ENCODE measurements around the gene RFK. TPM values are rescaled to one million over a fixed set of nuclear protein-coding genes. Genes with fewer than 3 reads are reported as not detected.
"Not testable (repeated sequence)": the region's sequence is repeated elsewhere in the genome, so short reads cannot be mapped to it uniquely, and the experiment has no call there.

Gene RFK
- 28.3 TPM for total RNA-seq
- long read RNA-seq, transcript RFK-201 (4 exons, 2,684 nt): major isoform, 108 of 114 reads
- long read RNA-seq, partial matches to known transcripts: 1 of 114 reads
- long read RNA-seq, other reads (novel, unspliced or antisense): 4 of 114 reads

DNA sequence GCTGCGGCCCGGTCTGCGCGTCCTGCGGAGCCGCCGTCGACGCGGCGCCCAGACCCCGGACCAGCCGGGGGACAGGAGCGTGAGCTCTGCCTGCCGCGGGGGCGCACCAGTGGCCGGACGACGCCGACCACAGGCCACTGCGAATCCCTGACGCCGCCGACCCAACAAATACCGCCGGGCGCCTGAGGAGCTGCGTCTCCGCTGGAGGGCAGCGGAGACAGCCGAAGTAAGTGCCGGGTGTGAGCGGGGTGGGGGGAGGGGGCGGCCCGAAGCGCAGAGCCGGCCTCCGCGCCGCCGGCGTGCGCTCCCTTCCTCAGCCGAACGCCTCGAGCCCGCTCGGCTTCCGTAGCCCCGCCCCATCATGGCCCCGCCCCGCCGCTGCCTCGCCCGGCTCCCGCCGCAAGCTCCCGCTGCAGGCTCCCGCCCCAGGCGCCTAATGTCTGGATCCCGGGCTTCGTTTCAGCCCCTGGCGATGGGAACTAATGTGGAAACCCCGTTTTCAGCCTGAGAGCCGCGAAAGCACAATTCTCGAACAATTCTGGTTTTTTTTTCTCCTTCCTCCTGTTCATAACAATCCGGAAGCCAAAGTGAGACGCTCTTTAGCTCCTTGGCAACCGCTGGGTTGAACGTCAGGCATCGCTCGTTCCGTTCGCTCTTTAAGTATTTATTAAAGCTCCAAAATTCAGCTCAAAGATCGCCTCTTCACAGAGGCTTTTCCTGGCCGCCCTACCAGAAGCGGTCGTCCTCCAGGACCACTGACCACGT is at the start of gene RFK:
RFK (minus strand) TSS at position 232 of the 765 bp plus-strand sequence. CDS start 255 bp downstream, outside the sequence.
- peak; percentile 98 for ATAC-seq
- intact Hi-C loops (cut with micrococcal nuclease): no loop called here
- peak; percentile 90 for DNase-seq

DNA sequence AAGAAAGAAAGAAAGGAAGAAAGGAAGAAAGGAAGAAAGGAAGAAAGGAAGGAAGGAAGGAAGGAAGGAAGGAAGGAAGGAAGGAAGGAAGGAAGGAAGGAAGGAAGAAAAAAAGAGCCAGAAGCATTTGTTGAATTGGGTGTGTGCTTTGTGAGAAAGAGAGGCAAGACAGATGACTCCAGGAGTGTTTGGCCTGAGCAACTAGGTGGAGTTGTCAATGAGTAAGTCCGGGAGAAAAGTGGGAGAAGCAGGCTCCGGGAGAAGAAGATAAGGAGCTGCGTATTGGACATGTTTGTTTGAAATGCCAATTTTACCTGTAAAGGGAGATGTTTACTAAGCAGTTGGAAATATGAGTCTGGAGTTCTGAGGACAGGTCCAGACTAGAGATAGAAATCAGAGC is 49.7 kb upstream of the RFK start:
- ATAC-seq (no peak), DNase-seq (no peak)
- intact Hi-C loops (cut with micrococcal nuclease): no loop called here

DNA sequence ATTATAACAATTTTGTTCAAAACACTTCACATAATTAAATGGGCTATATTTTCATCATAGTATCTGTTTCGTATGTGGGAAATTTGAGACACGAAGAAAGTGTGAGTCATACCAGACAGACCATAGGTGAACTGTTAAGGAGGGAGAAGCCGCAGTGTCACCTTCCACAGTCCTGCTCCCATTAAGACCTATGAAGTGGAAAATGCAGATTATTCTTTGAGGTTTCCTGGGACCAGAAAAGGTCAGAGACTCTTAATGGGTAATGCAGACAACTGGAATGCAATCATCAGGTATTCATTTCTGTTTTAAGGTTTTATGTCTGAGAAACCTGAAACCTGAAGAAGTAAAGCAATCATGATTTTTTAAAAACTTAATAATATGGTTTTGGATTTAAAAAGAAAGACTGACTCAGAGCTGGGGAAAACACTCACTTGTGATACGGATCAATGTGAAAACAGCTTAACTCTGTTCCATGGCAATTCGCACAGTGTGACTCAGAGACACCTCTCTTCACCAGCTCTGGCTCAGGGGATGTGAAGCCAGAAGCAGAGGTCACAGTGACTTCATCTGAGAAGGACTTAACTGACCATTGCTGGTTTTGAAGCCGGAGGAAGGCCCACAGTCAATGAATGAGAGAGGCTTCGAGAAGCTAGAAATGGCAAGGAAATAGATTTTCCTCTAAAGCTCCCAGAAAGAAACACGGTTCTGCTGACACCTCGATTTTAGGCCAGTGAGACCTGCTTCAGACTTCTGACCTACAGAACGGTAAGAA is 47.5 kb upstream of the RFK start:
- intact Hi-C loops (cut with micrococcal nuclease): no loop called here
- ATAC-seq (no peak), DNase-seq (no peak)

GRCh38 chr9:76438841-76439588 is 44.8 kb upstream of the RFK start:
- DNase-seq (no peak), ATAC-seq (no peak)
- intact Hi-C loops (cut with micrococcal nuclease): no loop called here

- ATAC-seq; intact Hi-C loops (cut with micrococcal nuclease): not testable (repeated sequence)
Measured at GRCh38 chr9:76437017-76437699, 42.9 kb upstream of the RFK start.

DNA sequence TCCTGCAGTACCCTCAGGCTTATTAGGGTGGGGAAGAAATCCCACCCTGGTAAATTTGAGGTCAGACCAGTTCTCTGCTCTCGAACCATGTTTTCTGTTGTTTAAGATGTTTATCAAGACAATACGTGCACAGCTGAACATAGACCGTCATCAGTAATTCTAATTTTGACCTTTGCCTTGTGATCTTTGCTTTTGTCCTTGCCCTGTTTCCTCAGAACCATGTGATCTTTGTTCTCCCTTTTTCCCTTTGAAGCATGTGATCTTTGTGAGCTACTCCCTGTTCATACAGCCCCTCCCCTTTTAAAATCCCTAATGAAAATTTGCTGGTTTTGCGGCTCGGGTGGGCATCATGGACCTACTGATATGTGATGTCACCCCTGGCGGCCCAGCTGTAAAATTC is 40.7 kb upstream of the RFK start:
- intact Hi-C loops (cut with micrococcal nuclease); DNase-seq; ATAC-seq: not testable (repeated sequence)

More at GRCh38 chr9:76437017-76437699, 42.9 kb upstream of the RFK start:
- not testable (repeated sequence) for DNase-seq

DNA sequence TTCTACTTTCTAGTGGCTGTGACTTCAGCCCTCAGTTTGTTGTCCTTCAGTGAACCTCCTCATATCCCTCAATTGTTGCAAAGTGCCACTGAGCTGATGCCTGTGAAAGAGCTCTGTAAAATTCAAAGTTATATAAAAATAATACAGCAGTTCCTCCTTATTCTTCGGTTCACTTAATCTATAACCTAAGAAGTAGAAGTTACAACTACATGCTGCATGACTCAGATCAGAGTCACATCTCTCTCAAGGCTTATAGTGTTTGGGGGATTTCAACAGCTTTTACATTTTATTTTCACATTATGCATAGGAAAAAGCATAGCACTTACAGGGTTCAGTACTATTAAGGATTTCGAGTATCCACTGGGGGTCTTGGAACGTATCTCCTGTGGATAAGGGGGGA is 39.6 kb upstream of the RFK start:
- intact Hi-C loops (cut with micrococcal nuclease): no loop called here
- DNase-seq: no peak
- no peak for ATAC-seq

DNA sequence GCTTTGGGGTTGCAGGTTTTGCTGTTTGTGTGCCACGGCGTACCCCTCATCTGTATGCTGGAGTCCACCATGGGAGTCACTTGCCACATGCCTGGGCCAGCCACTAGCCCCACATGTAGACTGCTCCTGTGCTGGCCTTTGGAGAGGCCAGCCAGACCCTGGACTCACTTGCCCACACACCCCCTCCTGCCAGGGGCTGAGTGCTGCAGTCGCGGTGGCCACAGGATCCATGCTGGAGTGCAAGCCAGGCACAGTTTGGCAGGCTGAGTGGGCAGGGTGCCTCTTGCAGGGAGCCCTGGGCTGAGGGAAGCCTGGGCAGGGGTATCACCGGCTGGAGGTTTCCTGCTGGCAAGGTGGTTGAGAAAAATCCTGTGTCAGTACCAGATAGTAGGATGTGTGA is 39.2 kb upstream of the RFK start:
- intact Hi-C loops (cut with micrococcal nuclease): no loop called here
- ATAC-seq (no peak), DNase-seq (no peak)

DNA sequence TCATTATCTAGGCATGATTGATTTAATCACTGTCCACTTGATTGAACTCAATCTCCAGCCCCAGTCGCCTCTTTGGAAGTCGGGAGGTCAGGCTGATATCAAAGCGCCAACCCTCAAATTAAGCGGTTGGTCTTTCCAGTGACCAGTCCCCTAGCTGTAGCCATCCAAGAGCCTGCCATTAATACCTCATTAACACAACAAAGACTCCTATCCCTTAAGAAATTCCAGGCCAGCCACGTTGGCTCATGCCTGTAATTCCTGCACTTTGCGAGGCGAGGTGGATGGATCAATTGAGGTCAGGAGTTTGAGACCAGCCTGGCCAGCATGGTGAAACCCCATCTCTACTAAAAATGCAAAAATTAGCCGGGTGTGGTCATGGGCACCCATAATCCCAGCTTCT is 37.4 kb upstream of the RFK start:
- ATAC-seq (no peak), DNase-seq (no peak)
- intact Hi-C loops (cut with micrococcal nuclease): no loop called here

GRCh38 chr9:76426807-76427419 is 32.7 kb upstream of the RFK start:
- intact Hi-C loops (cut with micrococcal nuclease): no loop called here

DNA sequence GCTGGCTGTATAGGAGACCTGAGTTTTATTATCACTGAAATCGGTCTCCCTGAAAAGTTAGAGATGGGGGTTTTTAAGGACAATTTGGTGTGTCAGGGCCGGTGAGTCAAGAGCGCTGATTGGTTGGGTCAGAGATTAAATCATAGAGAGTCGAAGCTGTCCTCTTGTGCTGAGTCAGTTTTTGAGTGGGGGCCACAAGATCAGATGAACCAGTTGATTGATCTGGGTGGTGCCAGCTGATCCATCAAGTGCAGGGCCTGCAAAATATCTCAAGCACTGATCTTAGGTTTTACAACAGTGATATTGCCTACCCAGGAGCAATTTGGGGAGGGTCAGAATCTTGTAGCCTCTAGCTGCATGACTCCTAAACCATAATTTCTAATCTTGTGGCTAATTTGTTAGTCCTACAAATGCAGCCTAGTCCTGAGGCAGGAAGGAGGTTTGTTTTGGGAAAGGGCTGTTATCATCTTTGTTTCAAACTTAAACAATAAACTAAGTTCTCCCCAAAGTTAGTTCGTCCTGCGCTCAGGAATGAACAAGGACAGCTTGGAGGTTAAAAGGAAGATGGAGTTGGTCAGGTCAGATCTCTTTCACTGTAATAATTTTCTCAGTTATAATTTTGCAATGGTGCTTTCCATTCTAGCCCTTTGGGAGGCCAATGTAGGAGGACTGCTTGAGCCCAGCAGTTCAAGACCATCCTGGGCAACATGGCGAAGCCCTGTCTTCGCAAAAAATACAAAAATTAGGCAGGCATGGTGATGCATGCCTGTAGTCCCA is 31.6 kb upstream of the RFK start:
- DNase-seq: no peak
- ATAC-seq: no peak
- intact Hi-C loops (cut with micrococcal nuclease): no loop called here

More at GRCh38 chr9:76426807-76427419, 32.7 kb upstream of the RFK start:
- DNase-seq (no peak), ATAC-seq (no peak)

DNA sequence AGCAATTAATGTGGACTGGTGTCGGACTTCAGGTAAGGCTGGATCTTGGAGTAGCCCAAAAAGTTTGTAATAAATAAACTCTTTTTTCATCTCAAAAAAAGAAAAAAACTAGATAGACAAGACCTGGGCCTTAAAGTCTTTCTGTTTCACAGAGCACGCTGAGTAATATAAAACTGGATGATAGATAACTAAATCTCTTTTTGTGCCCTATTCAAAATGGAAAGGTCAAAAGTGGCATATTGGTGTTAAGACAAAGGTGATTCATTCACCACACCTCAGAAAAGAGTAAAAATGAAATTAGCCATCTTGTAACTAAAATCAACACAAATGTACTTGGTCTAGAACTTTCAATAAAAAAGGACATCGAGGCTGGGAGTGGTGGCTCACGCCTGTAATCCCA is 30.3 kb upstream of the RFK start:
- intact Hi-C loops (cut with micrococcal nuclease): no loop called here
- no peak for ATAC-seq
- DNase-seq: no peak

DNA sequence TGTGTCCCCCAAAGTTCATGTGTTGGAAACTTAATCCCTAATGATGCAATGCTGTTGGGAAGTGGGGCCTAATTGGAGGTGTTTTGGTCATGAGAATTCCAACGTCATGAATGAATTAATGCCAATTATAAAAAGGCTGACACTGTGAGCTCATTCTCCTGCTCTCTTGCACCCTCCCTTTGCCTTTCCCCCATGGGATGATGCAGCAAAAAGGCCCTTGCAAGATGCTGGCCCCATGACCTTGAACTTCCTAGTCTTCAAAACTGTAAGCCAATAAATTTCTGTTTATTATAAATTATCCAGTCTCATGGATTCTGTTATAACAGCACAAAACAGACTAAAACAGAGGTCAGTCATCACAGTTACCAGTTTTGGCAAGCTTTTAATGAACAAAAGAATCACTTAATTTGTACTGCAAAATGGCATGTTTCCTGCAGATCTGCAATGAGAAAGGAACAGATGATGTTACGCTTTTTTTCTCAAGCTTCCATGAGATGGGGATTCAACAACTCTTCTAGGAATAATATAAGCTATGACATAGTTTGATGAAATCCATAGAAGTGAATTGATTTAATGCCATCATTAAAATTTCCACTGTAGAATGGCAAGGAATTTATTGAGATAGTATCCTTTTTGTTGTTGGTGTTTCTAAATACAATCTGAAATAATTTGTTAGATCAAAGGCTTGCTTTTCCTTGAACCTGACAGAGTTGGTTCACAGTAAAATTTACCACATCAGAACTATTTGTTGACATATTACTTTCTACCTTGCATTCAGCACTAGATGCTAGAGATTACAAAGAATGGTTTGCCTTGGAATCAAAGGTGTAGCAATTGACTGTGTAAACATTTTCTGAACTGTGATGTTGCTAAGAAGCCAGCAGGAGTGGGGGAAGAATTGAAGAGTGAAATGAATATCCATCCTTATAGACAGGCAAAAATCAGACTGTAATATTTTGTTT is 29.3 kb upstream of the RFK start:
- no peak for DNase-seq
- intact Hi-C loops (cut with micrococcal nuclease): no loop called here
- ATAC-seq: no peak

- intact Hi-C loops (cut with micrococcal nuclease): no loop called here
- ATAC-seq (peak; percentile 32), DNase-seq (no peak)
Measured at GRCh38 chr9:76419782-76420380, 25.7 kb upstream of the RFK start.

DNA sequence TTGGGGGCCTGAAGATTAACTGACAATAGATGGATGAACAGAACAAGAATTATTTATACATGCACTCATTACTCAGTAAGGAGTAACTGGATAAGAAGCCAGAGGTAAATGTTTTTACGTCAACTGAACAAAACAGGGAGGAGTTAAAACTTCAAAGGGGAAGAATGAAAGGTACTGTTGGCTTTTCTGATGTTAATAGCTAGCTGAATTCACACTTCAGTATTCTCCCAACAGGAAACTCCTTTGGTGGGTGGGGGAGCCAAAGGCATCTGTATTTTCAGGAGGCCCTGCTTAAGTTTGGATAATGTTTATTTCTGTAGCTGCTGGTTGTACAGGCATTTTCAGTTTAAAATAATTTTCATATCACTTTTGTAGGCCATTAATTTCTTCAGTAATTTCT is 23.2 kb upstream of the RFK start:
- DNase-seq (no peak), ATAC-seq (no peak)
- intact Hi-C loops (cut with micrococcal nuclease): no loop called here

- no peak for ATAC-seq
- DNase-seq: no peak
- intact Hi-C loops (cut with micrococcal nuclease): no loop called here
Measured at GRCh38 chr9:76415731-76416130, 21.5 kb upstream of the RFK start.

Data from left ventricle myocardium superior (tissue), 1 donor.